Panc1 (cell line): ENCODE measurements around the gene RABGAP1.

Source experiments
- CTCF ChIP-seq: fragments of 450-650 bp; IDR thresholded peaks from 2 replicates; pipeline ENCODE4 v1.5.1; 2017; ENCODE audit warnings: mild to moderate bottlenecking
- POLR2AphosphoS5 ChIP-seq: IDR thresholded peaks from 2 replicates; pipeline ENCODE4 v1.6.1; 2012; ENCODE audit warnings: mild to moderate bottlenecking, low read depth, low read length, moderate library complexity
- SIN3A ChIP-seq: IDR thresholded peaks from 2 replicates; pipeline ENCODE4 v1.6.1; 2012; ENCODE audit warnings: low read depth, mild to moderate bottlenecking, low read length, moderate library complexity, borderline replicate concordance; ENCODE audit not compliant: insufficient read depth
- TF ChIP-seq, protein P1 (sequence below), 2 experiments: IDR thresholded peaks; 2 replicates each; pipeline ENCODE4 v1.6.1; 2011 to 2012; ENCODE audit warnings: low read depth in 2 of 2, control low read depth in 1 of 2, low read length in 1 of 2, mild to moderate bottlenecking in 1 of 2, moderate library complexity in 1 of 2; ENCODE audit not compliant: insufficient read depth in 1 of 2

DNA sequence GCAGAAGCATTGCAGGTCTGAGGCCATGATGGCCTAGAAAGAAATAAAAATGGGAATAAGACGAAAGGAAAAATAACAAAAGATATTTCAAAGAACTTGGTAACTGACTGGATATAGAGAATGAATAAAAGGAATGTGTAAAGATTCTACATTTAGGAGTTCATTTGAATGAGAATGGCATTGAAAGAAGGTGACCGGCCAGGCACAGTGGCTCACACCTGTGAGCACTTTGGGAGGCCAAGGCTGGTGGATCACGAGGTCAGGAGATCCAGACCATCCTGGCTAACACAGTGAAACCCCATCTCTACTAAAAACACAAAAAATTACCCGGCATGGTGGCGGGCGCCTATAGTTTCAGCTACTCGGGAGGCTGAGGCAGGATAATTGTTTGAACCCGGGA lies 18.1 kb upstream of the RABGAP1 start:
- TF ChIP-seq CTCF (no peak), POLR2AphosphoS5 (no peak), SIN3A (no peak)
- TF ChIP-seq, protein P1, sequence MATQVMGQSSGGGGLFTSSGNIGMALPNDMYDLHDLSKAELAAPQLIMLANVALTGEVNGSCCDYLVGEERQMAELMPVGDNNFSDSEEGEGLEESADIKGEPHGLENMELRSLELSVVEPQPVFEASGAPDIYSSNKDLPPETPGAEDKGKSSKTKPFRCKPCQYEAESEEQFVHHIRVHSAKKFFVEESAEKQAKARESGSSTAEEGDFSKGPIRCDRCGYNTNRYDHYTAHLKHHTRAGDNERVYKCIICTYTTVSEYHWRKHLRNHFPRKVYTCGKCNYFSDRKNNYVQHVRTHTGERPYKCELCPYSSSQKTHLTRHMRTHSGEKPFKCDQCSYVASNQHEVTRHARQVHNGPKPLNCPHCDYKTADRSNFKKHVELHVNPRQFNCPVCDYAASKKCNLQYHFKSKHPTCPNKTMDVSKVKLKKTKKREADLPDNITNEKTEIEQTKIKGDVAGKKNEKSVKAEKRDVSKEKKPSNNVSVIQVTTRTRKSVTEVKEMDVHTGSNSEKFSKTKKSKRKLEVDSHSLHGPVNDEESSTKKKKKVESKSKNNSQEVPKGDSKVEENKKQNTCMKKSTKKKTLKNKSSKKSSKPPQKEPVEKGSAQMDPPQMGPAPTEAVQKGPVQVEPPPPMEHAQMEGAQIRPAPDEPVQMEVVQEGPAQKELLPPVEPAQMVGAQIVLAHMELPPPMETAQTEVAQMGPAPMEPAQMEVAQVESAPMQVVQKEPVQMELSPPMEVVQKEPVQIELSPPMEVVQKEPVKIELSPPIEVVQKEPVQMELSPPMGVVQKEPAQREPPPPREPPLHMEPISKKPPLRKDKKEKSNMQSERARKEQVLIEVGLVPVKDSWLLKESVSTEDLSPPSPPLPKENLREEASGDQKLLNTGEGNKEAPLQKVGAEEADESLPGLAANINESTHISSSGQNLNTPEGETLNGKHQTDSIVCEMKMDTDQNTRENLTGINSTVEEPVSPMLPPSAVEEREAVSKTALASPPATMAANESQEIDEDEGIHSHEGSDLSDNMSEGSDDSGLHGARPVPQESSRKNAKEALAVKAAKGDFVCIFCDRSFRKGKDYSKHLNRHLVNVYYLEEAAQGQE (IDR thresholded peaks at IDR 0.05; ENCODE audit: insufficient read depth in 1 of 2, low read depth in 2 of 2, low read length in 1 of 2): no peak
